Medulla oblongata (tissue), 1 donor: Measurements from ENCODE around the gene DUS1L.

Source experiments
- DNase-seq: peaks from one replicate; pipeline ENCODE4 v3.0.0-alpha.2; 2015; ENCODE audit errors: extremely low spot score

DUS1L gene

DNA sequence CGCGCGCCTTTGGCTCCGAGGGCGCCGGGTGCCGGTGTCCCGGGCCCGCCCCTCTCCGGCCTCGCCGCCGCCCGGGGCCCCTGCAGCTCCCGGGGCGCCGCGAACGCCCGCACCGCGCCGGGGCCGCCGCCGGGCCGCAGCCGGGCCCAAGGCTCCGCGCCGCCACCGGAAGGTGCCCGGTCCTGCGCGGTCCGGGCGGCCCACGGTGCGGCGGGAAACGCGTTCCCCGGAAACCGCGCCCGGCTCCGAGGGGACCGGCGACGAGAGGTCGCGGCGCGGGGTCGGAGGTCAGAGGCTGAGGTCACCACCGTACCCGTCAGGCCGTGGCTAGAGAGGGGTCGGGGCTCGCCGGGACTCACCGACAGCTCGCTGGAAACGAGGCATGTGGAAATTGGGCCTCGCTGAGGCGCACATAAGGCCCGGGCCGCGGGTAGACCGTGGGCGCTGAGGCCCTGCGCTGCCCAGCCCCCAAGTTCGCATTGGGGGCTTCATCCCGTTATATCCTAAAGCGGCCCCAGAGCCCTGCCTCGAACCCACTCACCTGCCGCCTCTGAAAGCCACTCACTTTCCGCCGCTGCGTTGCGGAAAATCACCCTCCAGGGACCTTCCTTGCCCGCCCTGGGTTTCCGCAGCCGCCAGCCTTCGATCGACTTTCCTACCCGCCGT lies at the start of gene DUS1L:
DUS1L (minus strand) TSS at position 167 of the 666 bp plus-strand sequence. CDS start 745 bp downstream, outside the sequence.
- DNase-seq = peak; percentile 41

DNA sequence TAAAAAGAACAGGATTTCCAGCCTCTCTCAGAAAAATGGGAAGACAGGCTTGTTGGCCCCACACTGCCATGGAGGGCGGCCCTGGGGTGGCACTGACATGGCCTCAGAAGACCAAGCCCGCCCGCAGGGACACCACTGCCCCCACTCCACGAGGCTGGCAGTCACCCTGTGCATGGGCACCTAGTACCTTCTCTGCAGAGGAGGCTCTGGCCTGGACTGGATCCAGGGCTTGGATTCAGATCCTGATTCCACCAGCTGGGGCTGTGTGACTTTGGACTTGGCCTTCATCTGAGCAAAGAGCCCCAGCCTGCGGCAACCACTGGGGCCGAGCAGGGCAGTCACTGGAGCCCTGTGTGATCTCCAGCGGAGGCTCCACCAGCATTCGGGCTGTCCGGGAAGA lies 49.3 kb upstream of the DUS1L start:
- no peak for DNase-seq

GRCh38 chr17:82114447-82114846 lies 48.8 kb upstream of the DUS1L start:
- no peak for DNase-seq

DNA sequence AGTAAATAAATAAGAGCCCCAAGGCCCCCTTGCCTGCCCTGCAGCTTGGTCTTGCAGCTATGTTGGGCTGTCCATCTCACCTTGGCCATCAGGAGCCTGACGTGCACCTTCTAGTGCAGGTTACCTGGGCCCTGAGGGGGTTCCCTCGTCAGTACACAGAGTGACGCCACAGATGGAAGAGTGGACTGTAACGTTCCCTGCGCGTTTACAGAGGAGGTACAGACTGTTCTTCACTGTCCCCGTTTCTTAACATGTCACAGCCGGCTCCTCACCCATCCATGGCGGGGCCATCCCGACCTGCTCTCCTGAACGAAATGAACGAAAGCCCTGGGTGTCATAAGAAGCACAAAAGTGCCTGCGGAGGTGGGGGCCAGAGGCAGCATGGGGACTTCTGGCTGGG lies 48.3 kb upstream of the DUS1L start:
- no peak for DNase-seq

- DNase-seq = no peak
These were observed 47.8 kb upstream of the DUS1L start for GRCh38 chr17:82113422-82113821.

DNA sequence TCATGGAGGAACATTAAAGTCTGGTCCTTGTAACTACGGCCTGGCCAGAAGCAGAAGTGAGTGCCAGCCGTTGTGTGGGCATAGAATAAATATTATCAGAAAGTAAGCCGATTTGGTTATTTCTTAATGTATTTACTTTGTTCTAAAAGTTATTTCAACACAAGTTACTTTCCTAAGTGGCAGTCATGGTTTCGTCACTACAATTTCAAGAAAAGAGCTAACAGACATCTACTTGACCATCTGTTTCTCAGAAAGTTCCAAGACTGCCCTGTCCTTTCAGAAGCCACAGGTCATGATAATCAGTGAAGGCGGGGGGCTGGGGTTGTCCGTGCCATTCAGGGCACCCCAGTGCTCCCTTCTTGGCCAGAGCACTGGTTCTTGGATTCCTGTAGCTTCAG lies 47.3 kb upstream of the DUS1L start:
- no peak for DNase-seq

- no peak for DNase-seq
These were observed 46.7 kb upstream of the DUS1L start for GRCh38 chr17:82112181-82112913.

- no peak for DNase-seq
These were observed 44.7 kb upstream of the DUS1L start for GRCh38 chr17:82110298-82110697.

- no peak for DNase-seq
These were observed 43.4 kb upstream of the DUS1L start for GRCh38 chr17:82108961-82109475.

GRCh38 chr17:82108496-82108945 lies 42.9 kb upstream of the DUS1L start:
- DNase-seq = no peak

DNA sequence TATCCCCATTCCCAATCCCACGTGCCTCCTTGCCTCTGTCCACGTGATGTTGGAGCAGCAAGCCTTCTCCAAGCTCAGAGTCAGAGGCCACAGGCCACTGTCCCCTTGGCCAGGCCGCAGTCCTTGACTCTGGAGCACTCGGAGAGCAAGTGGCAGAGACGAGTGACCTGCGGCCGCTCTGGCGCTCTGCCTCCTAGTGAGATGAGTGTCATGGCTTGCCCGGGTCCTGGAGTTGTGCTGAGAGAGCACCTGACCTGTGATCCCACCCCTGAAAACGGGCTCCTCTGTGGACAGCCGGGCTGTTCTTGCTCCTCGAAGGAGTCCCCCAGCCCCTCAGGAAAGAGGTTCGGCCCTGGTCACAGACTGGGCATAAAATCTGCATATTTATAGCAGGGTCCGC lies 42.4 kb upstream of the DUS1L start:
- DNase-seq = no peak

DNA sequence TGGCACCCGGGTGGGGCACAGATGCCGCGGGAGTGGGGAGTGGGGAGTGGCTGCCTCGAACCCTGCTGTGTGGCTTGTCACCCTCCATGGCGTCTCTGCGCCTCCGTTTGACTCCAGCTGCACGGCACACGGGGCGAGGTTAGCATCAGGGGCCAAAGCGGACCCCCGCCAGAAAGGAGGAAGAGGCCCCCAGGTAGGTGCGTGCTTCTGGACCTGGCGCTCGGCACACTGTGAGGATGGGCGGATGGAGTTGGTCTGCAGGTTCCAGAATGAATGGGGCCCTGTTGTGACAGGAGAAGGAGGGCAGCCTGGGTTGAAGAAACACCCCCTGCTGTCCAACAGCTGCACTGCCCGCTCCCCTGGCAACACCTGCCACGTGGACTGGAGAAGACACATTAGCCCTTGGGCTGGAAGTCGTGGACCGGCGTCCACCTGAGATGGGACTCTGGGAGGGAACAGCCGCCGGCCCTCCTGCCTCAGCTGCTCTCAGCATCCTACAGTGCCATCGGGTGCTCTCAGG lies 41.8 kb upstream of the DUS1L start:
- no peak for DNase-seq

- peak; percentile 66 for DNase-seq
These were observed 41.2 kb upstream of the DUS1L start for GRCh38 chr17:82106688-82107305.

DNA sequence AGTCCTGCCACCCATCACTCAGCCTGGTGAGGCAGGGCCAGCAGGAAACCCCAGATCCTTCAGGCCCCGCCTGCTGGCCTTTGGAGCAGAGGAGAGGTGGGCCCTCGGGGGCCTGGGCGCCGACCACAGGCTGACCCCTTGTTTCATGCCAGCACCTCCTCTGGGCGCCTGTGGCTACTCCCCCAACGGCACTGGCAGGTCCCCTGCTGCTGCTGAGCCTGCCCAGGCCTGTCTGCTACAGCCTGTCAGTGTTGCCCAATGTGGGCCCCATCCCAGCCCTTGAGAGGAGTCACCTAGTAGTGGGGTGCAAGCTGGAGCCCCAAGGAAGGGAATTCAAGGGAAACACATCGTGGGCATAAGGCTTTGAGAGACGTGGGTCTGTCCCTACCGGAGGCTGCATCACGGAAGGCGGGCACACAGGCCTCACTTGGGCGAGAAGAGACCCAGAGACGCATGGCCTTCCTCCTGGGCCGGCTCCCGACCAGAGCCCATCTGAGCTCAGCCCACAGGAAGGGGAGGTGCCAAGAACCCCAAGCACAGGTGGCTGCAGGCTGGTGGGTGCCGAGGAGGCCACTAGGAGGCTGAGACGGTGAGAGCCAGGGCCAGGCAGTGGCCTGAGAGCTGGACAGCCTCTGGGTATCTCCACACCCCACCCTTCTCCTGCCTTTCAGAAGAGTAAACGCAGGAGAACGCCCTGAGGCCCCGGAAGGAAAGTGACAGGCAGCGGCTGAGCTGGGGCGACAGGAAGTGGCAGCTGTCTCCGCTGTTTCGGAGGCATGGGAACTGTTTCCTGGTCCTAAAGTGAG lies 40.5 kb upstream of the DUS1L start:
- DNase-seq = peak; percentile 50

GRCh38 chr17:82105417-82105881 lies 39.8 kb upstream of the DUS1L start:
- no peak for DNase-seq

DNA sequence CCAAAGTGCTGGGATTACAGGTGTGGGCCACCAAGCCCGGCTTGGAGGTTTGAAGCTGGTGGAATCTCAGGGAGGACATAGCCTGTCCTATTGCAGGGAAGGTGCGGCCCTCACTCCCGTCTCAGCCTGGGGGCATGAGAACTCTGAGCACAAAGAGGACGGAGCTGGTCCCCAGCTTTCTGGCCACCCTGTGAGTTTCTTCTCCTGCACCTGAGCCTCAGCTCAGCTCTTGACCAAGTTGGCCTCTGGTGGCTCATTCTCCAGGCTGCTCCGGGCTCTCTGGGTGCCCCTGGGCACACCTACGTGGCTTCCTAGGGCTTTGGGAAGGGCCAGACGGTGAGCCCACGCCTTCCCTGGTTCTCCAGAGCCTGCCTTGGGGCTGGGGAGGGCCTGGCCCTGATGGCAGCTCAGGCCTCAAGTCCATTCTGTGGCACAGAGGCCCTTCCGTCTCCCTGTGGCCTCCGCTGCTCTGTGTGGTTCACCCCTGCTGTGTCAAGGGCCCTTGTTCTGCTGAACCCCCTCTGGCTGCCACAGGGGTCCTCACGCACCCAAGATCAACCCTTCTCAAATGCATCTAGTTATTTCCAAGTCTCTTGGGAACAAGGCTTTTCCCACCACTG lies 39.3 kb upstream of the DUS1L start:
- no peak for DNase-seq

DNA sequence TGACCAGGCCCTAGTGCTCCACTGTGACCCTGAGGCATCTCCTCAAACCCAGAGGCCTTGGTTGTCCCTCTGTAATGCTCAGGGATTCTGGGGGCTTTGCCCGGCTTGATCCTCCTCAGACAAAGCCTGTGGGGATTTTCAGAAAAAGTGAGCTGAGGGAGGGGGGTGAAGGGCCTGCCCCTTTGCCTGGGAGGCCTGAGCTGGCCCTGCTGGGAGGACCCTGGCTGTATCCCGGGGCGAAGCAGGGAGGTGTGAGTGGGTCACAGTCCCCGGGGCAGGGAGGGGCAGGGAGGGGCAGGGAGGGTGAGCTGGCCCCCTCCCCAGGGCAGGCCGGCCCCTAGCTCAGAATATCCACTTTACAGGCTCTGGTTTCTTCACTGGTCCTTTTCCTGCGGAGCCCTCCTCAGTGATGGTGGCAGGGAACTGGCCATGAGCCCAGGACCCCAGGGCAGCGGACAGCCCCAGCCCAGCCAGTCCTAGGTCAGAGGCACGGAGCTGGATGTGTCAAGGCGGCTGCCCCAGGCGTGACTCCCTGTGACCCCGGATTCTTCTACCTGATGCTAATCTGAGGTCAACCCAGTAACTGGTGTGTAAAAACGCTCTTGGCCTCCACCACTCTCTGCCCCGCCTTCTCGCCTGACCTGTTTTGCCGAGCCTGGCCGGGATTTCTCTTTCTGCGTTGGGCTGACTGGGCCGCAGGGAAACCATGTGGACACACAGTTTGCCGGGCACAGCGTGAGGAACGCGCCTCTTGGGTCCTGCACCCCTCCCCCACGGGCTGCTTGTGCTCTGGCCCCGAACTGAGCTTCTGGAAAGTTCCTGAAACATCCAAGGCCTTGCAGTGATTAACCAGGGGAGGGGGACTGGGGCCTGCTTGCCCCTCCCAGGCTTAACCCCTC lies 38.2 kb upstream of the DUS1L start:
- DNase-seq = peak; percentile 57

DNA sequence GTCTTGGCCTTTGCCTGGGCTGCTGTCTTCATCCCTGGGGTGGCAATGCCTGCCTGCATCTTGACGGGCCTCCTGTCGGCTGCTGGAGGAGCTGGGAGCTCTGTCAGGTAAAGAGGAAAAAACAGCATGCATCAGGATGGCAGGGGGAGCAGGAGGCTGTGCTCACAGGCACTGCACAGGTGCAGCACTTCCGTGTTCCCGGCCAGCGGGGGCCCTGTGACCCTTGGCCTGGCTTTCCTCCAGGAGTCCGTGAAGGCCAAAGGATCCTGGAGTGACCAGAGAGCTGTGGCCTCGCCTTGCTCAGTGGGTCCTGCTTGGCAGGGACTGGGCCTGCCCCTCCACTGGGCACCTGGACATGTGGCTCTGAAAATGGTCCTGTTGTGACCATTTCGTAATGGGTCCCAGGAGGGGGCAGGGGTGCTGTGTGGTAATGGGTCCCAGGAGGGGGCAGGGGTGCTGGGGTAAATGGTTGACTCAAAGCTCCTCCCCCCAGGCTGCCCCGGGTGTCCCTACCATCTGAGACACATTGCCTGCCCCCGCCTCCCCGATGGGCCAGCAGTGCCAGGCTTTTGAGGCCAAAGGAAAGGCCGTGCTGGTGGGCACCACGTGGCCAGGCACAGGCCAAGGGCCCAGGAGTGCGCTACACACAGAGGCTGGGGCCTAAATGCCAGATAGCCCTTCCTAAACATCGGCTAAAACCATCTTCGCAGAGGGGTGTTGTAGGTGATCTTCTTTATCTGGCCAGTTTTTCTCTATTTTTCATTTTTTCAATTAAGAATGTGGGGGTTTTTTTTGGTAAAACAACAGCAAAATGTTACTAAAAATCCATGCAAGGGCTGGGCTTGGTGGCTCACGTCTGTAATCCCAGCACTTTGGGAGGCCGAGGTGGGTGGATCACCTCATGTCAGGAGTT lies 36.4 kb upstream of the DUS1L start:
- peak; percentile 55 for DNase-seq

DNA sequence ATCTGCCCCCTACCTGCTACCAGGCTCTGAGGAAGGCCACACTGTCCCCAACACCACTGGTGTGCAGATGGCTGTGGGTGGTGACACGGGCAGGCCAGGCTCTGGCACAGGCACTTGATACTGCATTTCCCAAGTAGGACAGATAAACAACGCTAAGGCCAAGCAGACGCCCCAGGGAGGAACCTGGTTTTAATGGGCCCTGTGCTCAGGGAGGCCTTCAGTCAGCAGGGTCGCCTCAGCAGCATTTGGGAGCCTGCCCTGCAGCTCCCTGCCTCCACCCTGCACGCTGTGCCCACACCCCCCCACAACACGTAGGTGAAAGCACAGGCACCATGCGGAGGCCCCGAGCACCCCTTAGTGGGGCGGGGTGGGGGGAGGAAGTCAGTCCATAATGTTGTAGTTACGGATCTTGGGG lies 35.7 kb upstream of the DUS1L start:
- no peak for DNase-seq
